ENCODE data around the gene UVRAG. TPM values are rescaled to one million over a fixed set of nuclear protein-coding genes. Genes with fewer than 3 reads are reported as not detected.
"Not testable (repeated sequence)": the region's sequence is repeated elsewhere in the genome, so short reads cannot be mapped to it uniquely, and the experiment has no call there.

The UVRAG gene
- total RNA-seq, 1 donor from 2014 or later: 38.1 TPM

DNA sequence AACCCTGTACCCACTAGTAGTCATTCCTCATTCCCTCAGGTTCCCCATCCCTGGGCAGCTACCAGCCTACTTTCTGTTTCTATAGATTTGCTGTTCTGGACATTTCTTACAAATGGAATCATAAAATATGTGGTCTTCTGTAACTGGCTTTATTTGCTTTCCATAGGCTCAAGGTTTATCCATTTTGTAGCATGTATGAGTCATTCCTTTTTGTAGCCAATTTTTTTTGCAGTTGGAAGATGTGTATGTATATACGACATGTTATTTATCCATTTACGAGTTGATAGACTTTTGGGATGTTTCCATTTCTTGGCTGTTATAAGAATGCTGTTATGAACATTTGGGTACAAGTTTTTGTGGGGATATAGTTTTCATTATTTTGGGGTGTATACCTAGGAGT lies 260.7 kb downstream of the UVRAG start:
- DNase-seq: no peak

DNA sequence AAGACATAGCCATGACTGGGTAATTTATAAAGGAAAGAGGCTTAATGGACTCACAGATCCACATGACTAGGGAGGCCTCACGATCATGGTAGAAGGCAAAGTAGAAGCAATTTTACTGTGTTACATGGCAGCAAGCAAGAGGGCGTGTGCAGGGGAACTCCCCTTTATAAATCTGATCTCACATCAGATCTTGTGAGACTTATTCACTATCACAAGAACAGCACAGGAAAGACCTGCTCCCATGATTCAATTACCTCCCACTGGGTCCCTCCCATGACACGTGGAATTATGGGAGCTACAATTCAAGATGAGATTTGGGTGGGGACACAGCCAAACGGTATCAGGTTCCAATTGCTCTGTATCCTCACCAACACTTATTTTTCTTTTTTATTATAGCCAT lies 261.2 kb downstream of the UVRAG start:
- DNase-seq: not testable (repeated sequence)

DNA sequence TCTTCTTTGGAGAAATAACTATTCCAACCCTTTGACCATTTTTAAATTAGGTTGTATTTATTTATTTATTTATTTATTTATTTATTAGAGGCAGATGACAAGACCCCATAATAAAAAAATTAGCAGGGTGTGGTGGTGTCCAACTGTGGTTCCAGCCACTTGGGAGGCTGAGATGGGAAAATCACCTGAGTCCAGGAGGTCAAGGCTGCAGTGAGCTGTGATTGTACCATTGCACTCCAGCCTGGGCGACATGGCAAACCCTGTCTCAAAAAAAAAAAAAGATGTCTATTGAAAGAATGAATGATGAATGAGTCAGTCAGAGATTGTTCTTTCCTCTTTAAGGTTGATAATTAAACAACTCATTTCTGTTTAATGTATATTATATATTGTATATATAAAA lies 261.7 kb downstream of the UVRAG start:
- no peak for DNase-seq

DNA sequence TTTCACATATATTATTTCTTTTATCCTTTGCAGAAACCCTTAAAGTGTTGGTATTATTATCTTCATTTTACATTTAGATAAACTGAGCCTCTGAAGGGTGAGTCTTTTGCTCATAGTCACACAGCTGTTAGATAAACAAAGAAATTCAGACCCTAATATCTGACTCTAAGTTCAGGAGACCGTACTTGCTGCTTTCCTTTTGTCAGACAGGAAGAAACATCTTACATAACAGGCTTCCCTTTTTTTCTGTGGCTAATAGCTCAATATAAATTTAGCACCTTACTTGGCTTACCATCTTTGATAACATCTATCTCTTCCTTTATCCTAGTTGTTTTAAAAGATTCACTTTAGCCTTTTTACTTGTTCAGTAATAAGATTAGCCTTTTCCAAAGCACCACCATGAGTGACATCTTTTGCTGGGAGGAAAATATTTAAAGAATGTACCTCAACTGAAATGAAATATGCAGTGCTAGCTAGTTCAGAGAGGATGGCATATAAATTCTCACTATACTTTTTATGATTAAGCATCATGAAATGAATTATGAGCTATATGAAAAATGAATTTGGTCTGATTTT lies 262.7 kb downstream of the UVRAG start:
- no peak for DNase-seq

DNA sequence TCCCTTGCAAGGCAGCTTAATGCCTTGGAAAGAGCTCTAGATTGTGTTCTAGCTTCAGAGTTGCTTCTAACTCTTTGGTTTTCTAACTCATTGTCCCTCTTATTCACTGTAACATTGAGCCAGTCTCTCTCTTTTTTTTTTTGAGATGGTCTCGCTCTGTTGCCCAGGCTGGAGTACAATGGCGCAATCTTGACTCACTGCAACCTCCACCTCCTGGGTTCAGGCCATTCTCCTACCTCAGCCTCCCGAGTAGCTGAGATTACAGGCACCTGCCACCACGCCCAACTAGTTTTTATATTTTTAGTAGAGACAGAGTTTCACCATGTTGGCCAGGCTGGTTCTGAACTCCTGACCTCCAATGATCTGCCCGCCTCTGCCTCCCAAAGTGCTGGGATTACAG lies 266.1 kb downstream of the UVRAG start:
- DNase-seq: not testable (repeated sequence)

DNA sequence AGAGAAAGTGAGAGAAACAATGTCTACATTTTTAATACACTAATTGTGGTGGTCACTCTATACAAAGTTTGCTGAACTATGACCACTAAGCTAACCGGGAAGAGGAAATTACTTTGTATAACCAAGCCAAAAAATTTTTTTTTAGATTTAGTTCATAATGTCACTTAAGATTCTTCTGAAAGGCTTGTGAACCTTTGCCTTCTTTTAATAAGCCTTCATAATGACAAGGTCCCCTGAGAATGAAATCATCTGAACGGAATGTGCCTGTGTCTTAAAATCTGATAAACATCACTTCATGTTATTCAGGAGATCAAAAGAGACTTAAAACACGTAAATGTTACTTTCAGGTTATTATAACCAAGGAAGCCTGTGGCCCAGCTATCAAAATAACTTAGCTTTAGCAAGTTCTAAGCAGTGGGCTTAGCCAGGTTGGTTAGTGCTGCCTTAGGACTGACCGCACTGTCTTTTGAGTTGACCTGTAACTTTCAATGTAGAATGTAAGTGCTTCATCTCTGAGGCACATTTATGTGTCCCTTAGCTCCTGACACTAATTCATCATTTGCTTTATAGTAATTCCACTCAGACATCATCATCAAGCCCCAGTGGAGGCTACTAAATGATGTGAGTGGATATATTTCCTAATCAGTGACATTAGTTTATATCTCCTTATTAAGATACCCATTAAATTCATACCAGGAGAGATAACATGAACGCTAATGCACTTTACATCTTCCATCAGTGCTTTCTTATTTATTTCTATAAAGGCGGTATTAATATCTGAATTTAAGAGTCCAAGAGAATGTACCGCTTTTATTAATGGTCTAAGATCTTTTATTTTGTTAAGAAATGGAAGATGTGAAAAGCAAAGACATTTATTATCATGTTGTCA lies 268.8 kb downstream of the UVRAG start:
- DNase-seq: no peak

DNA sequence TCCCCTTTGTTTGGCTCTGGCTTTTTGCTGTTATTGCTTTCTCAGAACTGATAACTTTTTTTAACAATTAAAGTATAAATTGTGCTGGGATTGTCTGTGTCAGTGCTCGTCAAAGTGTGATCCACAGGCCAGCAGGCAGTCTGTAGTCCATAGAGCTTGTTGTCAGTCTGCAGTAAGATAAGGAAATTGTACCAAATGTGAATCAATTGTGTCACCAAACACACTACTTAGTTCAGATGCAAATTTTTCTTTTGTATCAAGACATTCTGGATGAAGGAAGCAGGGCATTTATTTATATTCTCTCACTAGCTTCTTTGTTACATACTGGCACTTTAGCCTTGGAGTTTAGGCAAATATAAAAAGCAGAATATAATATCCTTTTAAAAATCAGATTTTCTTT lies 270.3 kb downstream of the UVRAG start:
- DNase-seq: no peak

DNA sequence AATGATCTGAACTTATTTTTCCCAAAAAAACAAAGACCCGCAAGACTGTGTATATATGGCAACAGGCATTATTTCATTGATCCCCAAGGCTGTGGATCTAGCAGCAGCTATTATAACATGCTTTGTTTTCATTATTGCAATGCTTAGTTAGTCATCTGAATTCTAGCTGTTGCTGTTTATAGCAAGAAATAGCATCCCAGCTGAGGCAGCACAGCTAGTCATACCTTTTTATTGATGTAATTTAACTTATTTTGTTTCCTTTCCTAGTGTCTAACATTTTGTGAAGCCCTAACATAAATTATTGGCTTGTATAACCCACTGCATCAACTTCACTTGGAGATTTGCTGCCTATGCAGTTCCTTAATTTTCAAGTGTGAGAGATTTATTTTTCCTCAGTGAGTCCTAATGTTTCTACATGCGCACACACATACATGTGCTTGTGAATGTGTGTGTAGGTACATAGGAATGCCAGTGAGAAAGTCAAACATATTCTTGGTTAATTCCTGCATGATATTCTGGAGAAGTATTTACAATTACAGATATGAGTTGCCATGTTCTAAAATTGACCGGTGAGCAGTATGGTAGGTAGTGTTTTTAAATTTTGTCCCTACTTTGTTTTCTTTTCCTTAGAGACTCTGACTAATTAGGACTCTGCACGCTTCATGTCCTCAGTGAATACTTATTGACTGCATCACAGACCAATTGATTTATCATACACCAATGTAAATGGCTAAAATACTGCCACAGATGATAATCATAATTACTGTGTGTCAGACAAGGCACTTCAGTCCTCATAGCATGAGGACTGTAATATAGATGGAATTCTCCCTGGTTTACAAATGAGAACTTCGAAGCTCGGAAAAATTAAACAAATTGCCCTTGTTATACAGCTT lies 272.0 kb downstream of the UVRAG start:
- DNase-seq: no peak

DNA sequence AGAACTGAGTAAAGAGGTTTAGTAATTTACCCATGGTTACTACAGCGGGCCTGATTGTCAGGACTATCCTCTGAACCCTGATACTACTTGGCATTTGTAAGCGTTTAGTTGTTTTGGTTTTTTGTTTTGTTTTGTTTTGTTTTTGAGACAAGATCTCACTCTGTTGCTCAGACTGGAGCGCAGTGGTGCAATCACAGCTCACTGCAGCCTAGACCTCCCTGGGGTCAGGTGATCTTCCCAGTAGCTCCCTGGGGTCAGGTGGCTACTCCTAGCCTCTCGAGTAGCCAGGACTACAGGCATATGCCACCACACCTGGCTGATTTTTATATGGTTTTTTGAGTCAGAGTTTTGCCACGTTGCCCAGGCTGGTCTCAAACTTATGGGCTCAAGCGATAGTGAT lies 272.7 kb downstream of the UVRAG start:
- no peak for DNase-seq

DNA sequence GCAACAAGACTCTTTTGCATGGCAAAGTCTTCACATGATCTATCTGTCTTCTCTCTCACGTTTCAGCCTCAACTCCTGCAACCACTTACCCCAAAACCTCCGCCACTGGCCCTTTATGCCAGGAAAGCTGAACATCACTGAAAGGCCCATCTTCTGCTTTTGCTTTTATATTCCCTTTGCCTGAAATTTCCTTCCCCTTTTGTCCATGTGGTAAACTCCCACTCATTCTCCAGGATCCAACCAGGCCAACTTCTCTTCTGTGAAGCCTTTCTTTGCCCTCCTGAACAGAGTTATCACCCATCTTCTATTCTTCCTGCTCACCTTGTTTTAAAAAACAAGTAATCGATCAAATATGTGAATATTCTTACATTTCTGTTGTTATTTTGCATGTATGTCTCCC lies 273.5 kb downstream of the UVRAG start:
- no peak for DNase-seq

DNA sequence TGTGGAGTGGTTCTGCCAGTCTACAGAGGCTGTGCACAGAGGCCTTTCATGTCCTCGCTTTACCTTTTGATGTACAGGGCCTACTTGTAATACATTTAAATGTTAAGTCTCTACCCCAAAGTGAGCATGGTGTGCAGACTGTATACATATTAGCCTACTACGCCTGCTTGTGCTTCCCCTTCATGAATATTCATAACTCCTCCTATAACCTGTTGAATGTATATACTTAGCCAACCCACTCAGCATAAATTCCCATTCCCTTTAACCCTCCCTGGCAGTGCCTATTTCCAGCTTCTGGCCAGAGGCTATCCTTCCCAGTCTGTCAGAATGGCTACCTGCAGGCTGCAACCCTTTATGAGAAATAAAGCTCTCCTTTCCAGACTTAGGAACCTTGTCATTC lies 275.2 kb downstream of the UVRAG start:
- DNase-seq: no peak

DNA sequence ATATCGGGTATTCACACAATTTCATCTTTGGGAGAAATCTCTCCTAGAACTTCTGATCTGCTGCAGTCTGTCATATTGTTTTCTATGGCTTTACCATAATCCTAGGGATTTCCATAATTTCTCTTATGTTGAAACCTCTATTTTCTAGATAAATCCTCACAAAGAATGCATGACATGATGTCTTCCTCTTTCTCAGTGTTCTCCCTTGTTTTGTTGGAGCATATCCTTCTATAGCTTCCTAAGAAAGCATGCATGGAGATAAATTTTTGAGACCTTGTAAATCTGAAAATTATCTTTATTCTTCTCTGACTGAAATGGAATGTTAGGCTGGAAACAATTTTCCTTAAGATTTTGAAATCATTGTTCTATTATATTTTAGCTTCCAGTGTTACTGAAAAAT lies 275.8 kb downstream of the UVRAG start:
- DNase-seq: no peak

DNA sequence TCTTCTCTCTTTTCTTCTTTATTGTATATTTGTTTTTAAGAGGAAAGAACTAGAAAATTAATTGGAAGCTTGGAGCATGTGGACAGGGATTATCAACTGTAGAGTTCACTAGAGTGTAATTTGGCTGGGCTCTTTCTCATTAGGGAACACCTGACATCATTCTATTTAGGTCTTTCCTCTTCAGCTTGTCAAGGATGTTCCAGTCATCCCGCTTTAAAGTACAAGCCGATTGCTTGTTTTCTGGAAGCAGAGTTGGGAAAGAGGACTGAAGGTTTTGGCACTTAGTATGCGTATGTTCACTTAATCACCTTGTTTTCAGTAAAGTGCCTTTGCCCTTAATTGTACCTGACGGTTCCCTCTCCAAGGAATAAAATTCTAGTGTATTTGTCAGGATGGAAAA lies 279.7 kb downstream of the UVRAG start:
- DNase-seq: no peak

DNA sequence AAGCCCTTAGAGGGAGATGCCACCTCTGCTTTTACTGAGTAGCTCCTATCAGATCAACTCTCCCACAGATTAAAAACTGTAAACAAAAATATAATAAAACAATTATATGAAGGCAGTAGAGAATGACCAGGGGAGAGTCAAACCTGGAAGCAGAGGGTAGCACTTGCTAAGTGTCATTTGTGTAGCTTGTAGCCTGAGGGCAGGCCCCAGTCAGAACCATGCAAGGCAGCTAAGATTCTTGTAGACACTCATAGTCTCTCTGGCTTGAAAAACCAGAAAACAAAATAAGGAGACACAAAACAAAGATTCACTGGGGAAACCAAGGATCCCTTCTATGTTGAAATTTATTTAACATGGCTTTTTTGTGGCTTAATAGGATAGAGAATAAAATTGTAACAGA lies 280.9 kb downstream of the UVRAG start:
- no peak for DNase-seq

DNA sequence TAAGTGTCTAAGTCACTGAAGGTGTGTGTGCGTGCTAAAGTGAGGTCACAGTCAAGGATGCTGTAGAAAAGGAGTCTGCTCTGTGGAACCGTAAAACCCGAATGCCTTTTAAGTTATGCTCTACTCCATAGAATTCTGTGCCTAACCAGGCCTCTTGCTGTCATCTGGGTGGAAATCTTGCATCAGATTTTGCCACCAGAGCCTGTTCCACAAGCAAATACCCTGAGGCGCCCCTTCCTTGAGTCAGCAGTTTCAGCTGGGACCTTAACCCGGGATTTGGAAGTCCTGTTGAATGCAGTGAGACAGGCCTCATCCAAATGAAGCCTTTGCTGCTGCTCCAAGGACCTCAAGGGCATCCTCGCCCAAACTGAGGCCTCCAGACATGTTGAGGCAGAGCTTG lies 281.5 kb downstream of the UVRAG start:
- no peak for DNase-seq

DNA sequence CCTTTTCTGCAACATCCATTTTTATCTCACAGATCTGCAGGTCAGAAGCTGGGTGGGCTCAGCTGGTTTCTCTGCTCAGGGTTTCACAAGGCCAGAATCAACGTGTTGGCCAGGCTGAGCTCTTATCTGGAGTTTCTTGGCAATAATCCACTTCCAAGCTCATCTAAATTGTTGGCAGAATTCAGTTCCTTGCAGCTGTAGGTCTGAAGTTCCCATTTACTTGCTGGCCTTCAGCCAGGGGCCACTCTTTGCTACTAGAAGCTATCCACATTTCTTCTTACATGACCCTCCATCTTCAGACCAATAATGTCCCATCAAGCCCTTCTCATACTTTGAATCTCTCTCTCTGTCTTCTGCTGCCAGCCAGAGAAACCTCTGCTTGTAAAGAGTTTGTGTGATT lies 287.8 kb downstream of the UVRAG start:
- no peak for DNase-seq

DNA sequence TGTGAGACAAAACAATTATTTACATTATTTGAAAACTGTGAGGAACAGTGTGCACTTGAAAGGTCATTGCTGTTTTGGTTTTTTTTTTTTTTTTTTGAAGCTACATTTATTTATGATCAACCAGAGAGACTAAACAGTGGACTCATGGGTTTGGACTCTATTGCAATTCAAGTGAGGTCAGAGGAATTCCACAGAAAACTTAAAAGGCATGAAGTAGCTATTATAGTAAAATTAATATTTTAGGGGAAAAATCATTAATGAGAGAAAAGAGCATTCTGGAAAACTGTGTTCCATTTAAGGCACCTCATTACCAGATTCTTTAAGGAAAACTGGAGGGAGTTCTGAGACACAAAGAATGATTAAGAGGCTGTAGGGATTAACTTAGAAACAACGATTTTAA lies 288.4 kb downstream of the UVRAG start:
- no peak for DNase-seq

DNA sequence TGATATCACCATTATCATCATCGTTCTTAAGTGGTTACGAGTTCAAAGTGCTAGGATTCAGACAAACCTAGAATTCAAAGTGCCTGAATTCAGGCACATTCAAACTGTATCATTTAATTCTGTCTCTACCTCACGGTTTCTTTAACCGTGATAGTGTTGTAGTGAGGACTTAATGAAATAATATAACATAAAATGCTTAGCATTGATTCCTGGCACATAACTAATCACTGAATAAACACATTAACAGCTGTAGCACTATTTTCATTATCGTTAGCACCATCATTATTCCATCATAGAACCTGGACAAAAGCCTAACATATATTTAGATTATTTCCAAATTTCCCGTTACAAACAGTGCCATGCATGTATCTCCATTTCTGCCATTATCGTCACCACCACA lies 289.3 kb downstream of the UVRAG start:
- no peak for DNase-seq

DNA sequence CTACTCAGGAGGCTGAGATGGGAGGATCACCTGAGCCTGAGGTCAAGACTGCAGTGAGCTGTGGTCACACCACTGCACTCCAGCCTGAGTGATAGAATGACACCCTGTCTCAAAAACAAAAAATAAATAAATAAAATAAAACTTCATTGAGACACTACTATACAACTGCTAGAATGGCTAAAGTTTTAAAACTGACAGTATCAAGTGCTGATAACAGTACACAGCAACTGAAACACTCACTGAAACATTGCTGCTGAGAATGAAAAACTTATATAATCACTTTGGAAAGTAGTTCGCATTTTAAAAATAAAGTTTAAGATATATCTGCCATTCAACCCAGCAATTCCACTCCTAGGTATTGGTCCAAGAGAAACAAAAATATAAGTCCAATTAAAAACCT lies 290.6 kb downstream of the UVRAG start:
- DNase-seq: no peak

DNA sequence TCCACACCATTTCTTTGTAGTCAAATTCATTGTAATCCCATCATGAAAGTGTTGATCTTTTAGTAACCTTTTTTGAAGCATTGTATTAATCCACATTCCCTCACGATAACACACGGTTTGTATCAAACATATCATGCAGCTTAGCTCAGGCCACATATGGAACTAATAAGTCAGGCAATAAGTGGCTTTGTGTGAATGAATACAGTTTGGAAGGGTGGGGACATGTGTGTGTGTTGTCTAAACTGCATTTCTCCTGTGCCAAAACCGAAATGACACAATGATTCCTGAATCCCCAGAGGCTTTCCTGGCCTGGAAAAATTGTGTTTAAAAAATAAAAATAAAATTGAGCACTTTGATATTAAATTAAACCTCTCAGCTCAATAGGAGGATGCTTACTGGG lies 293.0 kb downstream of the UVRAG start:
- no peak for DNase-seq

DNA sequence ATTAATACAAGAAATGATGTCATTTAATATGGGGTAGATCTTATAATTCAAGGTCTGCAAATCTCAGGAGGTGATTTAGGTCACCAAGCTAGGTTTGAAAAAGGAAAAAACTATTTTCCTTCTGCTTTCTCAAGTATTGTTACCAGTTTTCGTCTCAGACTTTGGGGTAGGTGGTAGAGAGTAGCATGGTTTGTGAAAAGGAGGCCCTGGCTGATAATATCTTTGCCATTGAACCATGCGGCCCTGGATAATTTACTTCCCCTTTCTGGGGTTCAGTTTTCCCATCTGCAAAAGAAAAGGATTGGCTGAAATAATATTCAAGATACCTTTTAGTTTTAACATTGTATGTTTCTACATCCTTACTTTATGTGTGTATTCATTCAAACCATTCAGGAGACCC lies 299.2 kb downstream of the UVRAG start:
- DNase-seq: no peak

DNA sequence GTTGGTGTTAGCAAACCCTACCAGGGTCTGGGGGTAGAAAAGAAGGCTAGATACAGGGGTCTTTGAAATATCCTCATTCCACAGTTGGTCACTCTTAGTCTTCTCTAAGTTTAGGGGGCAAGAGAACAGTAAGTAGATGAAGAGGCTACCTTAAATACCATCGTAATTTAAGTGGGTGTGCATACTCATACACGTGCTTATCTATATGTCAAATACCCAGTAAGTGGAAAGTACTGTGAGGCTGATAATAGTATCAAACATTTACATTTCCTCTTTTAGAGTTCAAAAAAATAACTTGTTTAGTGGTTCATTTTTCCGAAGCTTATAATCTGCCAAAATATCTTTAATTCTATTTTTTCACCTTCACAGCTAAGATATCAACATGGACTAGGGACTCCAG lies 300.5 kb downstream of the UVRAG start:
- DNase-seq: no peak

DNA sequence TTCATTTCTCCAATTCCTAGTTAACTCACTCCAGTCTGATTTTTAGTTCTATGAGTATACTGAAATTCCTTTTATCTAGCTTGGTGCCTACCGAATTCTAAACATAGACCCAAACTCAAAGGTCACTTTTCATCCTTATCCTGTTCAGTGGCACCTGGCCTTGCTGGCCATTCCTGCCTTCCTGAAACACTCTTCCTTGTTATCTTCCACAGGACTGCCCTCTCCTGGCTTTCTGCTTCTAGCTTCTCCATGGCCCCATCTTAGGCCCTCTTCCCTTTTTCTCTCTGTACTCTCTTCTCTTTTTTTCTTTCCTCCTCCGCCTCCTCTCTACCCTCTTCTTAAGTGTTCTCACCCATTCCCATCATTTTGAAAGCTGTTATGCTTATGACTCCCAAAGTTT lies 304.0 kb downstream of the UVRAG start:
- DNase-seq: no peak
